Measurements from ENCODE around the gene ALDH3B2.
"Not testable (repeated sequence)": the region's sequence is repeated elsewhere in the genome, so short reads cannot be mapped to it uniquely, and the experiment has no call there.

DNA sequence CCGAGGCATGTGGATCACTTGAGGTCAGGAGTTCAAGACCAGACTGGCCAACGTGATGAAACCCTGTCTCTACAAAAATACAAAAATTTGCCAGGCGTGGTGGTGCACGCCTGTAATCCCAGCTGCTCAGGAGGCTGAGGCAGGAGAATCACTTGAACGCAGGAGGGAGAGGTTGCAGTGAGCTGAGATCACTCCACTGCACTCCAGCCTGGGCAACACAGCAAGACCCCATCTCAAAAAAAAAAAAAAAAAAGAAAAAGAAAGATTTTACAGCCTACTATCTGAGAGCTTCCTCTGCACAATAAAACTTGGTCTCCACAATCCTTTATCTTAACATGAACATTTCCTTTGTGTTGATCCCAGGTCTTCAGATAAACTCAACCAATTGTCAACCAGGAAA lies 13.7 kb downstream of the ALDH3B2 start:
- not testable (repeated sequence) for TF ChIP-seq EZH2 (IDR thresholded peaks at IDR 0.05; ENCODE audit: low read depth, unreplicated experiment)
- TF ChIP-seq, protein P1, sequence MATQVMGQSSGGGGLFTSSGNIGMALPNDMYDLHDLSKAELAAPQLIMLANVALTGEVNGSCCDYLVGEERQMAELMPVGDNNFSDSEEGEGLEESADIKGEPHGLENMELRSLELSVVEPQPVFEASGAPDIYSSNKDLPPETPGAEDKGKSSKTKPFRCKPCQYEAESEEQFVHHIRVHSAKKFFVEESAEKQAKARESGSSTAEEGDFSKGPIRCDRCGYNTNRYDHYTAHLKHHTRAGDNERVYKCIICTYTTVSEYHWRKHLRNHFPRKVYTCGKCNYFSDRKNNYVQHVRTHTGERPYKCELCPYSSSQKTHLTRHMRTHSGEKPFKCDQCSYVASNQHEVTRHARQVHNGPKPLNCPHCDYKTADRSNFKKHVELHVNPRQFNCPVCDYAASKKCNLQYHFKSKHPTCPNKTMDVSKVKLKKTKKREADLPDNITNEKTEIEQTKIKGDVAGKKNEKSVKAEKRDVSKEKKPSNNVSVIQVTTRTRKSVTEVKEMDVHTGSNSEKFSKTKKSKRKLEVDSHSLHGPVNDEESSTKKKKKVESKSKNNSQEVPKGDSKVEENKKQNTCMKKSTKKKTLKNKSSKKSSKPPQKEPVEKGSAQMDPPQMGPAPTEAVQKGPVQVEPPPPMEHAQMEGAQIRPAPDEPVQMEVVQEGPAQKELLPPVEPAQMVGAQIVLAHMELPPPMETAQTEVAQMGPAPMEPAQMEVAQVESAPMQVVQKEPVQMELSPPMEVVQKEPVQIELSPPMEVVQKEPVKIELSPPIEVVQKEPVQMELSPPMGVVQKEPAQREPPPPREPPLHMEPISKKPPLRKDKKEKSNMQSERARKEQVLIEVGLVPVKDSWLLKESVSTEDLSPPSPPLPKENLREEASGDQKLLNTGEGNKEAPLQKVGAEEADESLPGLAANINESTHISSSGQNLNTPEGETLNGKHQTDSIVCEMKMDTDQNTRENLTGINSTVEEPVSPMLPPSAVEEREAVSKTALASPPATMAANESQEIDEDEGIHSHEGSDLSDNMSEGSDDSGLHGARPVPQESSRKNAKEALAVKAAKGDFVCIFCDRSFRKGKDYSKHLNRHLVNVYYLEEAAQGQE (IDR thresholded peaks at IDR 0.05; ENCODE audit: unreplicated experiment): not testable (repeated sequence)
- TF ChIP-seq, protein P2, sequence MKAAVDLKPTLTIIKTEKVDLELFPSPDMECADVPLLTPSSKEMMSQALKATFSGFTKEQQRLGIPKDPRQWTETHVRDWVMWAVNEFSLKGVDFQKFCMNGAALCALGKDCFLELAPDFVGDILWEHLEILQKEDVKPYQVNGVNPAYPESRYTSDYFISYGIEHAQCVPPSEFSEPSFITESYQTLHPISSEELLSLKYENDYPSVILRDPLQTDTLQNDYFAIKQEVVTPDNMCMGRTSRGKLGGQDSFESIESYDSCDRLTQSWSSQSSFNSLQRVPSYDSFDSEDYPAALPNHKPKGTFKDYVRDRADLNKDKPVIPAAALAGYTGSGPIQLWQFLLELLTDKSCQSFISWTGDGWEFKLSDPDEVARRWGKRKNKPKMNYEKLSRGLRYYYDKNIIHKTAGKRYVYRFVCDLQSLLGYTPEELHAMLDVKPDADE (IDR thresholded peaks at IDR 0.05): not testable (repeated sequence)
- TF ChIP-seq, protein P3, sequence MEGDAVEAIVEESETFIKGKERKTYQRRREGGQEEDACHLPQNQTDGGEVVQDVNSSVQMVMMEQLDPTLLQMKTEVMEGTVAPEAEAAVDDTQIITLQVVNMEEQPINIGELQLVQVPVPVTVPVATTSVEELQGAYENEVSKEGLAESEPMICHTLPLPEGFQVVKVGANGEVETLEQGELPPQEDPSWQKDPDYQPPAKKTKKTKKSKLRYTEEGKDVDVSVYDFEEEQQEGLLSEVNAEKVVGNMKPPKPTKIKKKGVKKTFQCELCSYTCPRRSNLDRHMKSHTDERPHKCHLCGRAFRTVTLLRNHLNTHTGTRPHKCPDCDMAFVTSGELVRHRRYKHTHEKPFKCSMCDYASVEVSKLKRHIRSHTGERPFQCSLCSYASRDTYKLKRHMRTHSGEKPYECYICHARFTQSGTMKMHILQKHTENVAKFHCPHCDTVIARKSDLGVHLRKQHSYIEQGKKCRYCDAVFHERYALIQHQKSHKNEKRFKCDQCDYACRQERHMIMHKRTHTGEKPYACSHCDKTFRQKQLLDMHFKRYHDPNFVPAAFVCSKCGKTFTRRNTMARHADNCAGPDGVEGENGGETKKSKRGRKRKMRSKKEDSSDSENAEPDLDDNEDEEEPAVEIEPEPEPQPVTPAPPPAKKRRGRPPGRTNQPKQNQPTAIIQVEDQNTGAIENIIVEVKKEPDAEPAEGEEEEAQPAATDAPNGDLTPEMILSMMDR (conservative IDR thresholded peaks at IDR 0.05; ENCODE audit: low read depth in 2 of 2): not testable (repeated sequence)
